IMR-90 (cell line): ENCODE results near the gene CELSR2. TPM values are rescaled to one million over a fixed set of nuclear protein-coding genes. Genes with fewer than 3 reads are reported as not detected.

Experiments used
- ATAC-seq: fragments of 200-7000 bp; cut with Tn5 transposase; 2 replicates; pipeline ENCODE4 v1.9.1; 2020; ENCODE audit warnings: low read depth, mild to moderate bottlenecking, moderate library complexity
- BruUV-seq: library from RNA; stranded (reverse); fragments of 400-500 nt; replicated peaks from 2 replicates; lab custom pipeline; 2021; lab: Mats Ljungman, UMichigan
- CTCF ChIA-PET: fragments of 300-600 bp; formaldehyde crosslinking; extraction: SDS; loops from one replicate; lab custom pipeline; 2021; ENCODE audit warnings: antibody characterized with exemption; lab: Yijun Ruan, JAX
- POLR2A ChIA-PET: fragments of 300-600 bp; sonication (Branson Sonifier 250); formaldehyde crosslinking; loops from one replicate; lab custom pipeline; 2022; ENCODE audit warnings: antibody characterized with exemption; ENCODE audit not compliant: unreplicated experiment; lab: Charles Lee
- DNase-seq: peaks from one replicate; pipeline ENCODE4 v3.0.0; 2013
- H2AFZ ChIP-seq: replicated peaks from 2 replicates; pipeline ENCODE3; 2013; ENCODE audit warnings: low read length, mild to moderate bottlenecking; ENCODE audit not compliant: poor library complexity
- H2AK5ac ChIP-seq: 2 replicates; pipeline ENCODE4 v1.6.1; 2013; ENCODE audit warnings: low read depth, low read length, inconsistent platforms
- H2AK9ac ChIP-seq: replicated peaks from 2 replicates; pipeline ENCODE3; 2013; ENCODE audit warnings: mild to moderate bottlenecking, low read depth, low read length, moderate library complexity; ENCODE audit not compliant: poor library complexity
- H2BK120ac ChIP-seq: 2 replicates; pipeline ENCODE4 v1.6.1; 2013; ENCODE audit warnings: low read depth, low read length, inconsistent platforms
- H2BK15ac ChIP-seq: 3 replicates; pipeline ENCODE4 v1.6.1; 2013; ENCODE audit warnings: low read depth, low read length, inconsistent platforms
- H2BK20ac ChIP-seq: 2 replicates; pipeline ENCODE4 v1.6.1; 2013; ENCODE audit warnings: low read depth, mild to moderate bottlenecking, inconsistent platforms, low read length, moderate library complexity
- H2BK5ac ChIP-seq: 2 replicates; pipeline ENCODE4 v1.6.1; 2013; ENCODE audit warnings: mild to moderate bottlenecking, low read depth, low read length, inconsistent platforms; ENCODE audit not compliant: poor library complexity, severe bottlenecking
- H3K14ac ChIP-seq: replicated peaks from 2 replicates; pipeline ENCODE4 v1.6.1; 2013; ENCODE audit warnings: low read depth, low read length, inconsistent platforms
- H3K18ac ChIP-seq: 2 replicates; pipeline ENCODE4 v1.6.1; 2013; ENCODE audit warnings: low read depth, low read length, control low read depth
- H3K23ac ChIP-seq: 2 replicates; pipeline ENCODE4 v1.6.1; 2013; ENCODE audit warnings: low read depth, low read length, inconsistent platforms
- H3K27ac ChIP-seq: 2 replicates; pipeline ENCODE4 v1.5.1; 2013; ENCODE audit warnings: mild to moderate bottlenecking, control low read depth, low read length; ENCODE audit not compliant: insufficient read depth
- H3K27me3 ChIP-seq: 2 replicates; pipeline ENCODE4 v1.6.1; 2013; ENCODE audit warnings: low read length; ENCODE audit not compliant: control insufficient read depth, insufficient read depth
- H3K36me3 ChIP-seq: 2 replicates; pipeline ENCODE4 v1.6.1; 2013; ENCODE audit warnings: low read length, mixed read lengths; ENCODE audit not compliant: control insufficient read depth, insufficient read depth
- H3K4ac ChIP-seq: 2 replicates; pipeline ENCODE4 v1.6.1; 2013; ENCODE audit warnings: low read depth, low read length, inconsistent platforms
- H3K4me1 ChIP-seq: 2 replicates; pipeline ENCODE4 v1.6.1; 2013; ENCODE audit warnings: low read length, mixed read lengths; ENCODE audit not compliant: control insufficient read depth, insufficient read depth
- H3K4me2 ChIP-seq: 2 replicates; pipeline ENCODE4 v1.6.1; 2013; ENCODE audit warnings: low read depth, mild to moderate bottlenecking, control low read depth, low read length, moderate library complexity
- H3K4me3 ChIP-seq: 2 replicates; pipeline ENCODE4 v1.5.1; 2013; ENCODE audit warnings: low read depth, mild to moderate bottlenecking, control low read depth, low read length, moderate library complexity; ENCODE audit not compliant: insufficient read depth
- H3K56ac ChIP-seq: 2 replicates; pipeline ENCODE4 v1.6.1; 2013; ENCODE audit warnings: low read length, inconsistent platforms; ENCODE audit not compliant: insufficient read depth; ENCODE audit errors: extremely low read depth
- H3K79me1 ChIP-seq, 2 experiments: 2 replicates each; pipeline ENCODE4 v1.6.1; 2013; ENCODE audit warnings: low read length in 2 of 2, inconsistent platforms in 1 of 2, low read depth in 1 of 2
- H3K9ac ChIP-seq: 2 replicates; pipeline ENCODE4 v1.6.1; 2013; ENCODE audit warnings: low read depth, low read length, control low read depth
- H3K9me1 ChIP-seq: 2 replicates; pipeline ENCODE4 v1.6.1; 2013; ENCODE audit warnings: low read length, inconsistent platforms; ENCODE audit not compliant: insufficient read depth
- H3K9me3 ChIP-seq: 2 replicates; pipeline ENCODE4 v1.6.1; 2013; ENCODE audit warnings: low read length; ENCODE audit not compliant: control insufficient read depth, insufficient read depth
- H4K20me1 ChIP-seq: 2 replicates; pipeline ENCODE4 v1.6.1; 2013; ENCODE audit warnings: low read length, inconsistent platforms; ENCODE audit not compliant: insufficient read depth
- H4K5ac ChIP-seq: 2 replicates; pipeline ENCODE4 v1.6.1; 2013; ENCODE audit warnings: mild to moderate bottlenecking, low read depth, low read length, control low read depth
- H4K8ac ChIP-seq, 2 experiments: 2 replicates each; pipeline ENCODE4 v1.6.1; 2013; ENCODE audit warnings: low read depth in 2 of 2, low read length in 2 of 2, control low read depth in 1 of 2, inconsistent platforms in 1 of 2
- H4K91ac ChIP-seq: 2 replicates; pipeline ENCODE4 v1.6.1; 2013; ENCODE audit warnings: low read depth, low read length, inconsistent platforms; ENCODE audit not compliant: insufficient read depth
- BHLHE40 ChIP-seq: fragments of 150-350 bp; IDR thresholded peaks from 2 replicates; pipeline ENCODE4 v1.6.1; 2016; ENCODE audit warnings: mild to moderate bottlenecking, low read depth, low read length
- CEBPB ChIP-seq: IDR thresholded peaks from 2 replicates; pipeline ENCODE4 v1.6.1; 2012; ENCODE audit warnings: low read depth, low read length, improper control_type of control experiment
- CHD1 ChIP-seq: IDR thresholded peaks from 2 replicates; pipeline ENCODE4 v1.6.1; 2012; ENCODE audit warnings: low read depth, low read length, improper control_type of control experiment
- CTCF ChIP-seq: conservative IDR thresholded peaks from 2 replicates; pipeline ENCODE4 v1.5.1; 2012; ENCODE audit warnings: mild to moderate bottlenecking, low read depth, low read length, improper control_type of control experiment
- ELK1 ChIP-seq: fragments of 150-350 bp; IDR thresholded peaks from 2 replicates; pipeline ENCODE4 v1.6.1; 2016; ENCODE audit warnings: low read depth, mild to moderate bottlenecking, low read length, moderate library complexity, borderline replicate concordance
- FOS ChIP-seq: fragments of 150-350 bp; IDR thresholded peaks from 2 replicates; pipeline ENCODE4 v1.6.1; 2016; ENCODE audit warnings: low read depth, low read length
- MAFK ChIP-seq: IDR thresholded peaks from 2 replicates; pipeline ENCODE4 v1.6.1; 2012; ENCODE audit warnings: low read depth, low read length, improper control_type of control experiment
- MAZ ChIP-seq: IDR thresholded peaks from 2 replicates; pipeline ENCODE4 v1.6.1; 2012; ENCODE audit warnings: low read depth, mild to moderate bottlenecking, low read length, improper control_type of control experiment, moderate library complexity, borderline replicate concordance
- MXI1 ChIP-seq: IDR thresholded peaks from 2 replicates; pipeline ENCODE4 v1.6.1; 2012; ENCODE audit warnings: low read depth, mild to moderate bottlenecking, low read length, moderate library complexity, borderline replicate concordance
- NFE2L2 ChIP-seq: fragments of 150-350 bp; IDR thresholded peaks from 2 replicates; pipeline ENCODE4 v1.6.1; 2016; ENCODE audit warnings: low read depth, mild to moderate bottlenecking, low read length
- POLR2A ChIP-seq: IDR thresholded peaks from 2 replicates; pipeline ENCODE4 v1.6.1; 2012; ENCODE audit warnings: mild to moderate bottlenecking, low read depth, low read length
- RAD21 ChIP-seq: IDR thresholded peaks from 2 replicates; pipeline ENCODE4 v1.6.1; 2012; ENCODE audit warnings: low read length, improper control_type of control experiment
- RCOR1 ChIP-seq: IDR thresholded peaks from 2 replicates; pipeline ENCODE4 v1.6.1; 2012; ENCODE audit warnings: mild to moderate bottlenecking, low read length, improper control_type of control experiment; ENCODE audit not compliant: insufficient replicate concordance
- RFX5 ChIP-seq: IDR thresholded peaks from 2 replicates; pipeline ENCODE4 v1.8.0; 2012; ENCODE audit warnings: low read depth, mild to moderate bottlenecking, low read length, moderate library complexity
- SMC3 ChIP-seq: fragments of 150-350 bp; IDR thresholded peaks from 2 replicates; pipeline ENCODE4 v1.6.1; 2016; ENCODE audit warnings: low read depth, mild to moderate bottlenecking, antibody characterized with exemption, low read length, moderate library complexity
- USF2 ChIP-seq: fragments of 150-350 bp; IDR thresholded peaks from 2 replicates; pipeline ENCODE4 v1.6.1; 2017; ENCODE audit warnings: mild to moderate bottlenecking, antibody characterized with exemption, low read length, low read depth
- WGBS, 2 experiments: methylation state at CpG; one replicate each; pipeline versions ENCODE4 v1.1.5 to v1.1.7; 2013; ENCODE audit warnings: missing lambda C conversion rate in 2 of 2; ENCODE audit not compliant: insufficient read length in 1 of 2; ENCODE audit errors: extremely low coverage in 2 of 2; 5-methylcytosine and 5-hydroxymethylcytosine counted together
- dilution Hi-C: fragments of 300-500 bp; cut with HindIII; formaldehyde crosslinking; loops from one replicate; pipeline ENCODE4 v1.14.3; 2018; ENCODE audit warnings: low sequenced_read_pairs; ENCODE audit not compliant: unreplicated experiment
- in situ Hi-C: fragments of 300-500 bp; cut with MboI; formaldehyde crosslinking; loops from 3 replicates; pipeline ENCODE4 v1.14.3; 2019; ENCODE audit warnings: low sequenced_read_pairs, inconsistent platforms, mixed read lengths
- intact Hi-C: fragments of 100-400 bp; cut with micrococcal nuclease; formaldehyde crosslinking; loops from 2 replicates; pipeline ENCODE4 v1.10.0; 2022
- polyA plus RNA-seq, 3 experiments: library from polyadenylated mRNA; depleted of rRNA; stranded (reverse); fragments of >200 nt; gene quantifications; 2 replicates each; pipeline ENCODE4 v1.2.3, GENCODE V29; 2012; ENCODE audit warnings: low replicate concordance in 1 of 3
- total RNA-seq: library from RNA; depleted of rRNA; stranded (reverse); fragments of >200 nt; gene quantifications from 2 replicates; pipeline ENCODE4 v1.2.3, GENCODE V29; 2012

CELSR2 gene
- total and polyA plus RNA-seq, 2 of the 4 experiments (the other 2 are of a cell fraction) = 1.3 to 5.3 TPM

GRCh38 chr1:109261006-109261405 lies 11.7 kb downstream of the CELSR2 start:
- in situ Hi-C loops = loop anchor here (10.0 kb wide), 1 partner anchor 274 kb away; the partner anchor contains the start of gene GPR61
- 100% methylated on average over 2 of the region's 16 CpGs; no CpG with 5 or more reads in 1 of the 2 experiments for WGBS, 2 experiments
- H3K4ac ChIP-seq = no peak overlapping the region; the same call in 1 of the 2 replicates

More at GRCh38 chr1:109261006-109261405, 11.7 kb downstream of the CELSR2 start:
- Histone ChIP-seq H3K9ac (no peak overlapping the region), H4K8ac (no peak overlapping the region), H3K36me3 (no peaks in the 10 kb centered on the region), H2AFZ (no peak overlapping the region), H3K18ac (no peak overlapping the region), H3K27me3 (no peaks in the 10 kb centered on the region), H3K4me2 (no peak overlapping the region), H4K5ac (no peak overlapping the region), H2BK20ac (no peak overlapping the region), H3K23ac (no peak overlapping the region), H3K9me1 (no peaks in the 10 kb centered on the region; the same call in 1 of the 2 replicates), H2AK9ac (no peak overlapping the region), H4K91ac (no peak overlapping the region), H2BK15ac (no peak overlapping the region), H3K79me1 (no peaks in the 10 kb centered on the region), H2AK5ac (no peak overlapping the region), H4K20me1 (no peaks in the 10 kb centered on the region), H3K14ac (no peak overlapping the region), H3K56ac (no peak overlapping the region), H3K27ac (no peak overlapping the region), H2BK120ac (no peak overlapping the region), H3K4me3 (no peak overlapping the region), H2BK5ac (no peak overlapping the region), H3K9me3 (no peaks in the 10 kb centered on the region), H3K4me1 (no peaks in the 10 kb centered on the region)
- no peak for ATAC-seq
- no peak for DNase-seq
- CTCF ChIA-PET = interaction anchor here (0.9 to 1.6 kb wide), 2 partner anchors 136 to 138 kb away, joined by 3 to 4 read pairs; no protein-coding TSS in a partner anchor
- TF ChIP-seq MAZ = no peak
- no peak for TF ChIP-seq USF2
- no peak for TF ChIP-seq NFE2L2
- no peak for TF ChIP-seq CEBPB
- no peak for TF ChIP-seq MXI1
- no peak for TF ChIP-seq ELK1
- TF ChIP-seq RCOR1 = no peak
- TF ChIP-seq CTCF = no peak
- TF ChIP-seq RAD21 = no peak
- TF ChIP-seq POLR2A = no peak
- TF ChIP-seq SMC3 = no peak
- no peak for TF ChIP-seq FOS
- no peak for TF ChIP-seq BHLHE40
- TF ChIP-seq RFX5 = no peak
- no peak for TF ChIP-seq CHD1
- no peak for TF ChIP-seq MAFK
- intact Hi-C loops = loop anchor here (5.0 kb wide), 1 partner anchor 271 kb away; no protein-coding TSS in a partner anchor
- POLR2A ChIA-PET = no interaction called here
- dilution Hi-C loops = no loop called here
- BruUV-seq = no TSS peak
